IPS-20b (cell line): Measurements from ENCODE around the gene OLIG2.

Experiments used
- H3K27ac ChIP-seq: one replicate; pipeline ENCODE4 v1.5.1; 2013; ENCODE audit warnings: low read length
- H3K27me3 ChIP-seq: 2 replicates; pipeline ENCODE4 v1.6.1; 2013; ENCODE audit warnings: mild to moderate bottlenecking, low read length, inconsistent platforms; ENCODE audit not compliant: insufficient read depth
- H3K36me3 ChIP-seq: 2 replicates; pipeline ENCODE4 v1.6.1; 2013; ENCODE audit warnings: low read depth, mild to moderate bottlenecking, inconsistent platforms, low read length, moderate library complexity; ENCODE audit not compliant: insufficient read depth
- H3K4me1 ChIP-seq: 2 replicates; pipeline ENCODE4 v1.6.1; 2013; ENCODE audit warnings: mild to moderate bottlenecking, control low read depth, inconsistent platforms, low read length, moderate library complexity; ENCODE audit not compliant: insufficient read depth
- H3K4me3 ChIP-seq: 2 replicates; pipeline ENCODE4 v1.5.1; 2013; ENCODE audit warnings: mild to moderate bottlenecking, low read length, inconsistent platforms
- H3K9ac ChIP-seq: 2 replicates; pipeline ENCODE4 v1.6.1; 2013; ENCODE audit warnings: low read depth, mild to moderate bottlenecking, inconsistent platforms, low read length, moderate library complexity
- H3K9me3 ChIP-seq: 2 replicates; pipeline ENCODE4 v1.6.1; 2013; ENCODE audit warnings: mild to moderate bottlenecking, low read depth, low read length, inconsistent platforms; ENCODE audit not compliant: insufficient read depth

The OLIG2 gene

DNA sequence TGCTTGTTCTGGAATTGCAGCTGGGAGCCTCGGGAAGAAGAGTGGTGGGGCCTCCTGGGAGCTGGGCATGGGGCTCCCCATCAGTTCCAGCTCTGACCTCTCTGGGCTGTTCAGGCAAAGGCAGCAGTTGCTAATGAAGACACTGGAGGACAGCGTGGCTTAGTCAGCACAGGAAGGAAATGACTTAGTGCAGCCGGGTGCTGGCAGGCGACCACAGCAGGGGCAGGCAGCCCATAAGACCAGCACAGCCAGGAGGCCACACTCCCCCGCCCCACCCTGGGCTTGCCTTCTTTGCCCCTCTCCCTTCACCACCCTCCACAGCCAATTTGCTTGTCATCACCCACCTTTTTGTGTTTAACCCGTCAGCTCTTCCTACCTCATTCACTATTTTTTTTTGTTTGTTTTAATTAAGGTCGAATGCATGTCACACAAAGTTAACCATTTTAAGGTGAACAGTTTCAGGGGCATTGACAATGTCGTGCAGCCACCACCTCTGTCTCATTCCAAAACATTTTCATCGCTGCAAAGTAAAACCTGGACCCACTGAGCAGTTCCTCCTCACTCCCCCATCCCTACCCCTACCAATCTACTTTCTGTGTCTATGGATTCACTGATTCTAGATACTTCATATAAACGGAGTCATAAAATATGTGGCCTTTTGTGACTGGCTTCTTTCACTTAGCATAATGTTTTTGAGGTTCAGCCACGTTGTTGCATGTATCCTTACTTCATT, 10.9 kb downstream of the OLIG2 start:
- Histone ChIP-seq H3K4me3 (no peak overlapping the region), H3K27me3 (peaks cover 86% of the 10 kb centered on the region), H3K9me3 (peaks cover 4% of the 10 kb centered on the region; the same call in 1 of the 2 replicates), H3K4me1 (peaks cover 13% of the 10 kb centered on the region), H3K9ac (no peak overlapping the region), H3K36me3 (no peaks in the 10 kb centered on the region), H3K27ac (no peak overlapping the region)

DNA sequence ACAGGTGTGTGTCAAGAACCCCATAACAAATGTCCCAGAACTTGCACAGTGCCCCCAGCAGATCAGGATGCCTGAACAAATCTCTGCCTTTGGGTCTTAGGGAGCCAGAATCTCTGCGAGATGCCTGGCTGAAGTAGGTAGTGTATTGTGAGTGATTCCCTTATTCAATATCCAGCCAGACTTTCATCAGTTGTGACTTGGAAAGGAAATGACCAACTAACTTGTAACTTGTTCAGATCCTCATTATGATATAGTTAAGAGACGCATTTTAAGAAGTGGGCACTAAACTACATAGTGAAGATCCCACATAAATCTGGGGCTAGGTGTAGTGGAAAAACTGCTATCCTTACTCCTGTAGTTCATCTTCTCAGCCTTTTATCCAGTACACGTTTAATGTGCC, 11.8 kb downstream of the OLIG2 start:
- Histone ChIP-seq H3K9ac (no peak overlapping the region), H3K4me3 (no peak overlapping the region), H3K9me3 (peaks cover 4% of the 10 kb centered on the region; the same call in 1 of the 2 replicates), H3K27me3 (peaks cover 86% of the 10 kb centered on the region), H3K36me3 (no peaks in the 10 kb centered on the region), H3K4me1 (peaks cover 19% of the 10 kb centered on the region), H3K27ac (no peak overlapping the region)

DNA sequence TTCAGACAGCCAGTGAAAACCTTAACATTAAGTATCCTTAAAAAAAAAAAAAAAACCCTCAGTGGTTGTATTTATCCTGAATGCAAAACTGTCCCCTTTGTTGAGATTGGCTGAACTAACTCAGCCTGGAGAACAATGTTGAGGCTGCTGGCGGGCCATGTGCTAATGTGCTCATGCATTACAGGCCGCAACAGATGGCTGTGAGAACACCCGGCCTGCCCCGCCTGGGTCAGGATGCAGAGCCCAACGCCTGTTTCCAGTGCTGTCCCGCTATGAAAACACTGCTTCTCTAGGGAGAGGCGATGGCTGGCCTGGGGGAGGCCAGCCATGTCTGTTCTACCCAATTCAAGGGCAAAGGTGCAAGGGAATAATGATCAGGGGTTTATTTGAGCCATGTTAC, 13.8 kb downstream of the OLIG2 start:
- H3K9me3 ChIP-seq = no peaks in the 10 kb centered on the region
- no peak overlapping the region for H3K9ac ChIP-seq
- H3K36me3 ChIP-seq = no peaks in the 10 kb centered on the region
- H3K27me3 ChIP-seq = peaks cover 86% of the 10 kb centered on the region
- no peak overlapping the region for H3K4me3 ChIP-seq
- no peak overlapping the region for H3K27ac ChIP-seq
- H3K4me1 ChIP-seq = peaks cover 16% of the 10 kb centered on the region

DNA sequence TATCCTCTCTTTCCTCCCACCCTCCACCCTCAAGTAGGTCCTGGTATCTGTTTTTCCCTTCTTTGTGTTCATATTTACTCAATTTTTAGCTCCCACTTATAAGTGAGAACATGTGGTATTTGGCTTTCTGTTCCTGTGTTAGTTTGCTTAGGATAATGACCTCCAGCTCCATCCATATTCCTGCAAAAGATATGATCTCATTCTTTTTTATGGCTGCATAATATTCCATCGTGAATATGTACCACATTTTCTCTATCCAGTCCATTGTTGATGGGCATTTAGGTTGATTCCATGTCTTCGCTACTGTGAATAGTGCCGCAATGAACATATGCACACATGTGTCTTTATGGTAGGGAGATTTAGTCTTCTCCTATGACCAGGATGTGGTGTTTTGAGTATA, 14.5 kb downstream of the OLIG2 start:
- Histone ChIP-seq H3K27me3 (peaks cover 86% of the 10 kb centered on the region), H3K4me3 (no peak overlapping the region), H3K36me3 (no peaks in the 10 kb centered on the region), H3K27ac (no peak overlapping the region), H3K4me1 (peaks cover 14% of the 10 kb centered on the region), H3K9ac (no peak overlapping the region), H3K9me3 (no peaks in the 10 kb centered on the region)

DNA sequence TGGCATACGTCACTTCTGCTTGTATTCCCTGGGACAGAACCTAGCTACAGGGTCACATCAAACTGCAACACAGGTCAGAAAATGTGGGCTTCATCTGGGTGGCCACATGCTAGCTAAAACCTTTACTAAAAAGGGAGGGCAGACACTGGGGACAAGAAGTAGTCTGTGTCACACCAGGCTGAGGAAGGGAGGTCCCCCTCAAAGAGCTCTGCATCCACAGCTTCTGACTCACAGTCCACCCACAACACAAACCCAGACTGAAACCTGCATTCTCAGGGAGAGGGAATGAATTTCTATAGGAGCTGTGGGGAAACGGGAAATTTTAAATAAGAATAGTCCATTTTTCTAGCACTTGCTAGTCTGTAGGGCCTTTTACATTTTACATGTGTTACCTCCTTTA, 16.2 kb downstream of the OLIG2 start:
- Histone ChIP-seq H3K4me1 (peaks cover 9% of the 10 kb centered on the region), H3K27ac (no peak overlapping the region), H3K36me3 (no peaks in the 10 kb centered on the region), H3K9ac (no peak overlapping the region), H3K4me3 (no peak overlapping the region), H3K27me3 (peaks cover 78% of the 10 kb centered on the region), H3K9me3 (no peaks in the 10 kb centered on the region)

DNA sequence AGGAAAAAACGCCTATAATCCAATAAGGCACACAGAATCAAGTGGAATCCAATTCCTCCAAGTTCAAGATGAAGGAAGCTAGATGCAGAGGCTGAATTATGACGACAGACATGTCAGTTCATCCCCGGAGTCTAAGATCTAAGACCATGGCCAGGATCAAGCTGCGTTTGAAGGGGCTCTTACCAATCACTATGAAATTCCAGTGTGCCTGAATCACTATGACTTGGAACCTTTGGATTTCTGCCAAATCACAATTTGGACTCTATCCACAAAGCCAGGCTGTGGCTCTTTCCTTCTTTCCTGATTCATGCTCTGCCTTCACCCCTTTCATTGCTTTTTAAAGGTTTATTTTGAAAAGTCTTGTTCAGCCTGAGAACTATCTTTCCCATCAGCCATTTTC, 17.1 kb downstream of the OLIG2 start:
- Histone ChIP-seq H3K27me3 (peaks cover 78% of the 10 kb centered on the region), H3K27ac (no peak overlapping the region), H3K9ac (no peak overlapping the region), H3K4me3 (no peak overlapping the region), H3K9me3 (no peaks in the 10 kb centered on the region), H3K4me1 (peaks cover 9% of the 10 kb centered on the region), H3K36me3 (no peaks in the 10 kb centered on the region)

DNA sequence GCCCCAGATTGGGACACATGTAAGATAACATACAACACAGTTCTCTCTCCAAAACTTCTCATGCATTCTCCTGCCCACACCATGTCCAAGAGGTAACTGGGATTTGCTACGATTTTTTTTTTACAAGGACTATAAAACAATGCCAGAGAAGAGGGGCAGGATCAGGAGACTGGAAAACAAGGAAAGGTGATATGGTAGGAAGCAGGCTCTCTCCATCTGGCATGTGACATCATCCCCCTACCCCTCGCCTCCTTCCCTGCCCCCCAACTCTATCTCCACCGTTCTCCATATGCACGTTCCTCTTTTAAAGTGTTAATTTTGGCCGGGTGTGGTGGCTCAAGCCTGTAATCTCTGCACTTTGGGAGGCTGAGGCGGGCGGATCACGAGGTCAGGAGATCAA, 20.7 kb downstream of the OLIG2 start:
- Histone ChIP-seq H3K27ac (no peak overlapping the region), H3K9me3 (no peaks in the 10 kb centered on the region), H3K36me3 (no peaks in the 10 kb centered on the region), H3K9ac (no peak overlapping the region), H3K4me1 (peaks cover 6% of the 10 kb centered on the region; the same call in 1 of the 2 replicates), H3K4me3 (no peak overlapping the region), H3K27me3 (peaks cover 70% of the 10 kb centered on the region)

DNA sequence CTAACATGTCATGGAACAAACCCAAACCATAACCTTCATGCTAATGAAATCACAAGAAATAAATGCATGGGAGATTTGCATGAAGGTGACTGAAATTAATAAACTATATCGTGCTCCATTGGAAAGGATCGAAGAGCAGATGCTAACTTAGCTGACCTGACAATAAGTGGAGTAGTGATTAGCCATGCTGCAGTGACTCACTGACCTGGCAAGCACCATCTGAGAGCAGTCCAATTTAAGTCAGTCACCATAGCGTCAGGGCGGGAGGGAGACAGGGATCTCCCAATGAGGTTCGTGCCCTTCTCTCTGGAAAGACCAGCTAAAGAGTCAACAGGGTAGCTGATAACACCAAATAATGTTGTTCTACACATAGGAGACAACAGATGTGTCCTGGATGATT, 21.5 kb downstream of the OLIG2 start:
- no peak overlapping the region for H3K27ac ChIP-seq
- H3K36me3 ChIP-seq = no peaks in the 10 kb centered on the region
- H3K4me3 ChIP-seq = no peak overlapping the region
- no peaks in the 10 kb centered on the region for H3K9me3 ChIP-seq
- H3K9ac ChIP-seq = no peak overlapping the region
- H3K27me3 ChIP-seq = peaks cover 63% of the 10 kb centered on the region
- H3K4me1 ChIP-seq = no peaks in the 10 kb centered on the region

DNA sequence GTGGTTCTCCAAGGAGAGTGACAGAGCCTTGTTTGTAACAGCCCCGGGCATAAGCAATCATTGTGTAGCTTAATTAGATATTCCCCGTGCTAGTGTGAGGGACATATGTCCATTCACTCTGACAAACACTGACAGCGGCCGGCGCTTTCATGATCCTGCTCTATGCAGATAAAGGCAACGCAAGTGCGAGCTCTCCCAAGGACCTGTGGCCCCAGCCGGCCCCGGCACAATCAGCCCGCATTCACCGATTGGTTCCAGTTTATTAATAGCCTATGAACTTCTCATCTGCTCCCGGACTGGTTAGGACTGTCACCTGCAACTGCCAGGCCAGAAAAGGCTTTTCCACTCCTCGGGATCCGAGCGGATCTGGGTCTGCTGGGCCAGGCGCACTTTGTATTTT, 26.2 kb downstream of the OLIG2 start:
- Histone ChIP-seq H3K27ac (no peak overlapping the region), H3K4me3 (no peak overlapping the region), H3K36me3 (no peaks in the 10 kb centered on the region), H3K27me3 (peaks cover 35% of the 10 kb centered on the region), H3K9me3 (no peaks in the 10 kb centered on the region), H3K4me1 (no peaks in the 10 kb centered on the region), H3K9ac (no peak overlapping the region)

DNA sequence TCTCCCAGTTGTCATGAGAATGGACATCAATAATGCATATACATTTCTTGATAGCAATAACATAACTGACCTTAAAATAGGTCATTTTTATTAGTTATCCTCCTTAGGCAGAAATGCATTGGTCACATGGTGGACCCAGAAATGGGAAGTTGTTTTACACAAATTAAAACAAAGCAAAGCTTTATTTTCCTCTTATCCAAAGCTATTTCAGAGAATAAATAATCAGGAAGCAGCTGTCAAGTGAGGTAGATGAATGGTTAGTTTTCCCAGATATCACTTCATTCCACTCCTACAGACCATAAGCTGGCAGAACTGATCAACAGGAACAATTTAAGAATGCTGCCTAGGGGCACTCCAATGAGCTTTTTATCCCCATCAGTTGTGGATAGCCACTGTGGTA, 28.2 kb downstream of the OLIG2 start:
- H3K4me3 ChIP-seq = no peak overlapping the region
- H3K9me3 ChIP-seq = no peaks in the 10 kb centered on the region
- no peaks in the 10 kb centered on the region for H3K36me3 ChIP-seq
- peaks cover 36% of the 10 kb centered on the region for H3K27me3 ChIP-seq
- no peak overlapping the region for H3K27ac ChIP-seq
- no peaks in the 10 kb centered on the region for H3K4me1 ChIP-seq
- H3K9ac ChIP-seq = no peak overlapping the region

DNA sequence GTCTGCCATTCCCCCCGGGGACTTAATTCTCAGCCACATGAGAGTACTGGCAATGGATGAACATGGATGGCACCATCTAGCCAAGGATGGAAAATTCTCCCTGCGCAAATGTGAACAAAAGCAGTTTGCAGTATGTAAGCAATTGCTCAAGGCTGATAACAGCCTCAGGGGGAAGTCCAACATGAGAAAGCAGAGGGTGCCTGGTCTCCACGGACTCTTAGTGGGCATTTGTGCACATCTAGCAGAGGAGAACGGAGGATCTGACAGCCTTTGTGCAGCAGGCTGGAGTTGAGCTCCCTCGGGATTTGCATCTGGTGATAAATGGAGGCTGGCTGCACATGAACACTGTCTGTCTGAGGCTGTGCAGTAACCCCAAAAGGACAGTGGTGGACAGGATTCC, 30.3 kb downstream of the OLIG2 start:
- Histone ChIP-seq H3K4me1 (no peaks in the 10 kb centered on the region), H3K9ac (no peak overlapping the region), H3K27ac (no peak overlapping the region), H3K27me3 (peaks cover 53% of the 10 kb centered on the region), H3K4me3 (no peak overlapping the region), H3K9me3 (no peaks in the 10 kb centered on the region), H3K36me3 (no peaks in the 10 kb centered on the region)

DNA sequence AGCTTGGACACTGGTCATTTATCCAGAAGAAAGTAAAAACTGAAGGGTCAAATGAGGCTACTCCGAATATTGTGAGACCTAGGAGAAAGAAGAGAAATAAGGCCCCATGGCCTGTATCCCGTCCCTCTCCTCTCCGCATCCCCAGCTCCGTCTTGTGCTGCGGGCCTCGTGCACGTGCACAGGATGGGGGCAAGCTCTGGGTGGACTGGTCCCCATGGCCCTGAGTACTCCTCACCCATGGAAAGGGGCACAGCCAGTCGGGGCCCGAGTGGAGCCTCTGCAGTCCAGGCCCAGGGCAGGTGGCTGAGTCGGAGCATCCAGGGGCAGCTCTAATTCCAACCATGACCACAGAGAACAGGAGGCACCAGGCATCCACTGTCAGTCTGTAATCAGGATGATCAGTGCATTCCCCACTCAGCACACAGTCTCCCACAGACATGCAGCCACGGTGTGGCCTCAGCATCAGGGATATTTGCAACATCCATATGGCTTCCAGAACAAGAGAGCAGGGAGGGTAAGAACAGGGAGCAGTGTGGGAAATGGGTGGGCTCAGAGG, 31.7 kb downstream of the OLIG2 start:
- Histone ChIP-seq H3K4me3 (no peak overlapping the region), H3K4me1 (no peaks in the 10 kb centered on the region), H3K9me3 (no peaks in the 10 kb centered on the region), H3K27me3 (peaks cover 64% of the 10 kb centered on the region), H3K9ac (no peak overlapping the region), H3K27ac (no peak overlapping the region), H3K36me3 (no peaks in the 10 kb centered on the region)
